ENCODE data around the gene LRPAP1.

- no peak for TF ChIP-seq GATA3 (IDR thresholded peaks at IDR 0.05; ENCODE audit: low read depth, low read length)
- TF ChIP-seq GATA2 (IDR thresholded peaks at IDR 0.05; ENCODE audit: low read depth, low read length): no peak
Observed at GRCh38 chr4:3502941-3503936, 29.0 kb downstream of the LRPAP1 start.

All from SH-SY5Y (cell line).